Neural progenitor cell (in vitro differentiated cells): Measurements from ENCODE around the gene PAPOLB.

Experiments
- CTCF ChIP-seq: fragments of 200-600 bp; sonication (generic); IDR thresholded peaks from 2 replicates; pipeline ENCODE4 v1.5.1; 2017; ENCODE audit warnings: antibody characterized with exemption, mild to moderate bottlenecking
- EZH2phosphoT487 ChIP-seq: fragments of 200-600 bp; sonication (generic); IDR thresholded peaks from 2 replicates; pipeline ENCODE4 v1.6.1; 2017; ENCODE audit warnings: antibody characterized with exemption

GRCh38 chr7:4837803-4838625 is 23.8 kb downstream of the PAPOLB start:
- no peak for TF ChIP-seq CTCF
- no peak for TF ChIP-seq EZH2phosphoT487
